RCC 7860 (cell line): ENCODE measurements around the gene NKIRAS1.
A peak's percentile ranks its signal among the peaks of the same experiment; 100 is the strongest.
"Not testable (repeated sequence)": the region's sequence is repeated elsewhere in the genome, so short reads cannot be mapped to it uniquely, and the experiment has no call there.

Experiments
- DNase-seq: peaks from one replicate; pipeline ENCODE4 v3.0.0-alpha.2; 2015; ENCODE audit warnings: low spot score
- FAIRE-seq: peaks from 2 replicates; lab custom pipeline; 2012; peaks lifted over from hg19 to GRCh38; lab: Jason Lieb, UNC

The NKIRAS1 gene

GRCh38 chr3:23911397-23911796 is 5.4 kb downstream of the NKIRAS1 start:
- FAIRE-seq (no peak), DNase-seq (no peak)

GRCh38 chr3:23909341-23909740 is 7.4 kb downstream of the NKIRAS1 start:
- DNase-seq = no peak

GRCh38 chr3:23904545-23904944 is 12.2 kb downstream of the NKIRAS1 start:
- DNase-seq (no peak), FAIRE-seq (no peak)

More at GRCh38 chr3:23909341-23909740, 7.4 kb downstream of the NKIRAS1 start:
- no peak for FAIRE-seq

GRCh38 chr3:23900744-23901143 is 16.0 kb downstream of the NKIRAS1 start:
- no peak for FAIRE-seq
- no peak for DNase-seq

- DNase-seq = no peak
- FAIRE-seq = no peak
Measured at GRCh38 chr3:23895181-23895580, 21.6 kb downstream of the NKIRAS1 start.

GRCh38 chr3:23894254-23895061 is 22.3 kb downstream of the NKIRAS1 start:
- FAIRE-seq = no peak
- DNase-seq = no peak

GRCh38 chr3:23889950-23890349 is 26.8 kb downstream of the NKIRAS1 start:
- FAIRE-seq = no peak

GRCh38 chr3:23889386-23889785 is 27.4 kb downstream of the NKIRAS1 start:
- DNase-seq (peak; percentile 11), FAIRE-seq (no peak)

More at GRCh38 chr3:23889950-23890349, 26.8 kb downstream of the NKIRAS1 start:
- no peak for DNase-seq

GRCh38 chr3:23888617-23889228 is 28.1 kb downstream of the NKIRAS1 start:
- peak; percentile 18 for DNase-seq
- peak; percentile 52 for FAIRE-seq

- DNase-seq (no peak), FAIRE-seq (no peak)
Measured at GRCh38 chr3:23886311-23886710, 30.5 kb downstream of the NKIRAS1 start.

- no peak for FAIRE-seq
- no peak for DNase-seq
Measured at GRCh38 chr3:23885210-23885609, 31.6 kb downstream of the NKIRAS1 start.

- DNase-seq = no peak
- no peak for FAIRE-seq
Measured at GRCh38 chr3:23884481-23884880, 32.3 kb downstream of the NKIRAS1 start.

GRCh38 chr3:23882487-23882918 is 34.3 kb downstream of the NKIRAS1 start:
- DNase-seq (no peak), FAIRE-seq (no peak)

- DNase-seq, FAIRE-seq: not testable (repeated sequence)
Measured at GRCh38 chr3:23881993-23882392, 34.8 kb downstream of the NKIRAS1 start.

- FAIRE-seq = no peak
Measured at GRCh38 chr3:23880703-23881339, 36.0 kb downstream of the NKIRAS1 start.

GRCh38 chr3:23879485-23879884 is 37.3 kb downstream of the NKIRAS1 start:
- FAIRE-seq = no peak
- DNase-seq = no peak

More at GRCh38 chr3:23880703-23881339, 36.0 kb downstream of the NKIRAS1 start:
- no peak for DNase-seq

- no peak for FAIRE-seq
- peak; percentile 8 for DNase-seq
Measured at GRCh38 chr3:23877329-23877980, 39.3 kb downstream of the NKIRAS1 start.

- DNase-seq = no peak
- FAIRE-seq = no peak
Measured at GRCh38 chr3:23876923-23877322, 39.9 kb downstream of the NKIRAS1 start.

GRCh38 chr3:23875113-23875725 is 41.6 kb downstream of the NKIRAS1 start:
- DNase-seq = no peak
- no peak for FAIRE-seq

- FAIRE-seq (no peak), DNase-seq (no peak)
Measured at GRCh38 chr3:23874359-23875112, 42.3 kb downstream of the NKIRAS1 start.
